DND-41 (cell line): Measurements from ENCODE around the gene SH2D3C.

Source experiments
- ATAC-seq: fragments of 200-7000 bp; cut with Tn5 transposase; 3 replicates; pipeline ENCODE4 v1.9.1; 2021; ENCODE audit warnings: low read depth; ENCODE audit not compliant: insufficient read depth
- DNase-seq: peaks from one replicate; pipeline ENCODE4 v3.0.0-alpha.2; 2020
- H2AFZ ChIP-seq: 2 replicates; pipeline ENCODE4 v1.6.0; 2012; ENCODE audit warnings: low read depth, low read length
- H3K27ac ChIP-seq: 2 replicates; pipeline ENCODE4 v1.5.1; 2012; ENCODE audit warnings: low read length, inconsistent platforms
- H3K27me3 ChIP-seq: fragments of 200-600 bp; sonication (generic); 2 replicates; pipeline ENCODE4 v1.6.0; 2012; ENCODE audit warnings: low read length, mild to moderate bottlenecking, inconsistent platforms; ENCODE audit not compliant: insufficient read depth, poor library complexity
- H3K36me3 ChIP-seq: 2 replicates; pipeline ENCODE4 v1.5.1; 2012; ENCODE audit warnings: low read length, inconsistent platforms; ENCODE audit not compliant: insufficient read depth
- H3K4me1 ChIP-seq: 2 replicates; pipeline ENCODE4 v1.5.1; 2012; ENCODE audit warnings: mild to moderate bottlenecking, low read length; ENCODE audit not compliant: insufficient read depth
- H3K4me2 ChIP-seq: 2 replicates; pipeline ENCODE4 v1.6.0; 2012; ENCODE audit warnings: mild to moderate bottlenecking, moderate library complexity, low read length, inconsistent platforms; ENCODE audit not compliant: insufficient read depth
- H3K4me3 ChIP-seq, 2 experiments: fragments of 200-600 bp in 1 of 2; shearing (Covaris generic) in 1 of 2; 2 replicates each; pipeline ENCODE4 v1.5.1; 2012 to 2016; ENCODE audit warnings: inconsistent platforms in 2 of 2, low read length in 2 of 2, mild to moderate bottlenecking in 2 of 2, low read depth in 1 of 2, moderate library complexity in 1 of 2
- H3K79me2 ChIP-seq: 2 replicates; pipeline ENCODE4 v1.6.0; 2012; ENCODE audit warnings: low read length, inconsistent platforms; ENCODE audit not compliant: insufficient read depth
- H3K9ac ChIP-seq: 2 replicates; pipeline ENCODE4 v1.6.0; 2012; ENCODE audit warnings: low read depth, mild to moderate bottlenecking, inconsistent platforms, low read length, moderate library complexity
- H3K9me3 ChIP-seq: 2 replicates; pipeline ENCODE4 v1.5.1; 2012; ENCODE audit warnings: low read length, moderate library complexity, mild to moderate bottlenecking, inconsistent platforms; ENCODE audit not compliant: insufficient read depth, severe bottlenecking
- H4K20me1 ChIP-seq: 2 replicates; pipeline ENCODE4 v1.6.0; 2012; ENCODE audit warnings: low read length; ENCODE audit not compliant: insufficient read depth
- CTCF ChIP-seq: IDR thresholded peaks from 2 replicates; pipeline ENCODE4 v1.5.1; 2012; ENCODE audit warnings: borderline replicate concordance, low read length, moderate library complexity, mild to moderate bottlenecking; ENCODE audit not compliant: poor library complexity, severe bottlenecking; ENCODE audit errors: extremely low read depth
- EZH2 ChIP-seq: IDR thresholded peaks from 3 replicates; pipeline ENCODE4 v1.6.1; 2012; ENCODE audit warnings: borderline replicate concordance, low read depth, mild to moderate bottlenecking, moderate library complexity, low read length, inconsistent platforms; ENCODE audit not compliant: severe bottlenecking

Gene SH2D3C

GRCh38 chr9:127730799-127731410, 47.6 kb downstream of the SH2D3C start:
- no peaks in the 10 kb centered on the region for H3K27me3 ChIP-seq
- peaks cover 12% of the 10 kb centered on the region; the same call in 1 of the 2 replicates for H3K36me3 ChIP-seq
- no peak overlapping the region for H3K4me3 ChIP-seq
- no peaks in the 10 kb centered on the region for H3K9me3 ChIP-seq
- no peak for TF ChIP-seq CTCF
- TF ChIP-seq EZH2, result no peak
- no peak for ATAC-seq
- DNase-seq, result no peak
- peaks cover 19% of the 10 kb centered on the region for H3K4me1 ChIP-seq
- H2AFZ ChIP-seq, result no peak overlapping the region
- H4K20me1 ChIP-seq, result 0 out of 2 replicates have a peak, but pooled peaks cover 4% of the 10 kb centered on the region
- no peak overlapping the region for H3K4me2 ChIP-seq
- no peak overlapping the region for H3K9ac ChIP-seq
- H3K79me2 ChIP-seq, result 0 out of 2 replicates have a peak, but pooled peaks cover 2% of the 10 kb centered on the region
- no peak overlapping the region for H3K27ac ChIP-seq

GRCh38 chr9:127730262-127730661, 48.2 kb downstream of the SH2D3C start:
- DNase-seq (no peak), ATAC-seq (no peak)
- H3K79me2 ChIP-seq, result 0 out of 2 replicates have a peak, but pooled peaks cover 2% of the 10 kb centered on the region
- H3K4me2 ChIP-seq, result no peak overlapping the region
- no peaks in the 10 kb centered on the region for H3K9me3 ChIP-seq
- 0 out of 2 replicates have a peak, but pooled peaks cover 4% of the 10 kb centered on the region for H4K20me1 ChIP-seq
- H3K4me1 ChIP-seq, result peaks cover 12% of the 10 kb centered on the region
- H2AFZ ChIP-seq, result no peak overlapping the region
- H3K27me3 ChIP-seq, result no peaks in the 10 kb centered on the region
- no peak overlapping the region for H3K27ac ChIP-seq
- H3K36me3 ChIP-seq, result peaks cover 12% of the 10 kb centered on the region; the same call in 1 of the 2 replicates
- TF ChIP-seq EZH2, result no peak
- no peak for TF ChIP-seq CTCF
- H3K4me3 ChIP-seq, result no peak overlapping the region
- H3K9ac ChIP-seq, result no peak overlapping the region

GRCh38 chr9:127729522-127730256, 48.8 kb downstream of the SH2D3C start:
- TF ChIP-seq EZH2 (no peak), CTCF (no peak)
- no peaks in the 10 kb centered on the region for H3K27me3 ChIP-seq
- no peak overlapping the region for H3K27ac ChIP-seq
- H3K36me3 ChIP-seq, result peaks cover 12% of the 10 kb centered on the region; the same call in 1 of the 2 replicates
- H3K79me2 ChIP-seq, result 0 out of 2 replicates have a peak, but pooled peaks cover 2% of the 10 kb centered on the region
- H3K4me1 ChIP-seq, result peaks cover 12% of the 10 kb centered on the region
- DNase-seq (no peak), ATAC-seq (no peak)
- no peak overlapping the region for H3K4me2 ChIP-seq
- no peak overlapping the region for H2AFZ ChIP-seq
- no peak overlapping the region for H3K4me3 ChIP-seq
- no peaks in the 10 kb centered on the region for H3K9me3 ChIP-seq
- 0 out of 2 replicates have a peak, but pooled peaks cover 4% of the 10 kb centered on the region for H4K20me1 ChIP-seq
- no peak overlapping the region for H3K9ac ChIP-seq
